Central memory CD8-positive, alpha-beta T cell (primary cell): ENCODE results near the gene FSTL5.
"Not testable (repeated sequence)": the region's sequence is repeated elsewhere in the genome, so short reads cannot be mapped to it uniquely, and the experiment has no call there.

Experiments
- ATAC-seq: fragments of 150-1000 bp; cut with Tn5 transposase; replicated peaks from 2 replicates; pipeline ENCODE4 v1.10.0; 2022; ENCODE audit warnings: mild to moderate bottlenecking, moderate FRiP score, moderate number of reproducible peaks; ENCODE audit not compliant: poor library complexity, severe bottlenecking; ENCODE audit errors: extremely low read depth
- DNase-seq, 2 donors: peaks; one replicate each; pipeline ENCODE4 v3.0.0; 2021; ENCODE audit warnings: low spot score in 2 of 2
- H3K27ac Mint-ChIP-seq: one replicate; pipeline ENCODE4 v1.8.0; 2022; ENCODE audit warnings: low read depth, mild to moderate bottlenecking, moderate library complexity, mixed read lengths
- H3K27me3 Mint-ChIP-seq: one replicate; pipeline ENCODE4 v1.8.0; 2022; ENCODE audit warnings: mixed read lengths
- H3K36me3 Mint-ChIP-seq: one replicate; pipeline ENCODE4 v1.8.0; 2022; ENCODE audit warnings: mild to moderate bottlenecking, moderate library complexity, mixed read lengths; ENCODE audit not compliant: insufficient read depth
- H3K4me1 Mint-ChIP-seq: one replicate; pipeline ENCODE4 v1.8.0; 2022; ENCODE audit warnings: mixed read lengths
- H3K4me3 Mint-ChIP-seq: one replicate; pipeline ENCODE4 v1.8.0; 2022; ENCODE audit warnings: mild to moderate bottlenecking, moderate library complexity, mixed read lengths
- H3K9me3 Mint-ChIP-seq: one replicate; pipeline ENCODE4 v1.8.0; 2022; ENCODE audit warnings: mixed read lengths

Gene FSTL5

DNA sequence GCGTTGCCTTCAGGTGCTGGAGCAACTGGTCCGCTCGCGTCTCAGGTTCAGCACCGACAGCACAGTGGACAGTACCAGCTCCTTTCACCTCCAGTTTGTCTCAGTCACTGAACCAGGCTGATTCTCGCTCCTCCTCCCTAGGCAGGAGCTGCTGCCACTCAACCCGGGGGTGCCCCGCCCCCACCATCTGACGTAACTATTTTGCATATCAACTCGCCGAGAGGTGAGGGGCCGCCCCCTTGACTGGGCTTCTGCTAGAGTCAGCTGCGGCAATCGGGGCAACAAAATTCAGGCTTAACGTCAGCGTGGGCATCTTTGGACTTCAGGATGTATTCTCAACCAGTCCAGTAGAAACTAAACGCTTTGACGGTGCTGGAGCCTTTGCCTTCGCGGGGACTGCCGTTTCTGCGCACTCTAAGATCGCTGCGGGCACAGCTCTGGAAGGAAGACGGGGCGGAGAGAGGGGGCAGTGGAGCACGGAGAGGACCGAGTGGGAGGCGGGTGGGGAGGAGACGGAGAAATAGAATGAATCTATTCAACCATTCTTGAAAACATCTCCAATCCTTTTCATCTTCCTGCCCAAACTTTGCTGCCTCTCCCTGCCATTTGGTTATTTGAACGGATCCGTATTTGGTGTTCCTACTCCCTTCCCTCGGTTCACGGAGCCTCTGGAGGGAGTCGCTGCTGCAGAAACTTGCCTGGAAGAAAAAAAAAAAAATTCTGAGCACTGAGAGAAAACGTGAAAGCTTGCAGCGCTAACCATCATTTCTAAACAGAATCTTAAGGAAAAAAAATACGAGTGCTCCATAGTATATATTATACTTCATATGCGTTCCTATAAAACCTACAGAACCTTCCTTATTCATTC lies at the start of gene FSTL5:
Gene FSTL5 (minus strand): TSS at position 109 of the 868 bp plus-strand sequence. CDS start 52,604 bp downstream, outside the sequence.
- no peaks in the 10 kb centered on the region for H3K4me1 Mint-ChIP-seq
- no peaks in the 10 kb centered on the region for H3K9me3 Mint-ChIP-seq
- no peaks in the 10 kb centered on the region for H3K36me3 Mint-ChIP-seq
- H3K4me3 Mint-ChIP-seq = no peak within 1 kb of the TSS
- no peak for ATAC-seq
- H3K27ac Mint-ChIP-seq = no peak within 1 kb of the TSS
- H3K27me3 Mint-ChIP-seq = no peaks in the 10 kb centered on the region
- no peak for DNase-seq

DNA sequence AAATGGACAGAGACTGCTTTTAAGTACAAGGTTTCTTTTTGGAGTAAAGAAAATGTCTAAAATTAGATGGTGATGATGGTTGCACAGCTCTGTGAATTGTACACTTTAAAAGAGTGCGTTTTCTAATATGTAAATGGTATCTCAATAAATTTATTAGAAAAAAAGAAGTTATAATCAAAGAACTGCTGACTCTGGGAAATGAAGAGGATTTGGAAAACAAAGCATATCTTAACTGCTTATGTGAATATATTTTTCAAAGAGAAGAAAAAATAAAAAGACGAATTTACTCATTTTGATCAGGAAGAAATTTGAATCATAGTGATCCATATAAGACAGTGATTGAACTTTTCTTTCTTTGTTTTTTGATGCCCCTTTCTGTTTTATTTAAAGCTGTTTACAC lies 45.9 kb upstream of the FSTL5 start:
- no peak for ATAC-seq
- no peak overlapping the region for H3K4me3 Mint-ChIP-seq

DNA sequence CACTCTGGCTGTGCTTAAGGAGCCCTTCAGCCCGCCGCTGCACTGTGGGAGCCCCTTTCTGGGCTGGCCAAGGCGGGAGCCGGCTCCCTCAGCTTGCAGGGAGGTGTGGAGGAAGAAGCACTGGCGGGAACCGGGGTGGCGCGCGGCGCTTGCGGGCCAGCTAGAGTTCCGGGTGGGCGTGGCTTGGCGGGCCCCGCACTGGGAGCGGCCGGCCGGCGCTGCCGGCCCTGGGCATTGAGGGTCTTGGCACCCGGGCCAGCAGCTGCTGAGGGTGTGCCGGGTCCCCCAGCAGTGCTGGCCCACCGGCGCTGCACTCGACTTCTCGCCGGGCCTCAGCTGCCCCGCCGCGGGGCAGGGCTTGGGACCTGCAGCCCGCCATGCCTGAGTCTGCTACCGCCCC lies 39.7 kb upstream of the FSTL5 start:
- not testable (repeated sequence) for H3K27ac Mint-ChIP-seq, H3K27me3 Mint-ChIP-seq, H3K36me3 Mint-ChIP-seq, H3K4me3 Mint-ChIP-seq, ATAC-seq, H3K4me1 Mint-ChIP-seq, DNase-seq
- H3K9me3 Mint-ChIP-seq = peaks cover 37% of the 10 kb centered on the region

More for the DNA sequence above, 45.9 kb upstream of the FSTL5 start:
- no peaks in the 10 kb centered on the region for H3K4me1 Mint-ChIP-seq
- H3K27me3 Mint-ChIP-seq = no peaks in the 10 kb centered on the region
- DNase-seq = no peak
- H3K9me3 Mint-ChIP-seq = peaks cover 39% of the 10 kb centered on the region
- H3K36me3 Mint-ChIP-seq = no peaks in the 10 kb centered on the region
- no peak overlapping the region for H3K27ac Mint-ChIP-seq

DNA sequence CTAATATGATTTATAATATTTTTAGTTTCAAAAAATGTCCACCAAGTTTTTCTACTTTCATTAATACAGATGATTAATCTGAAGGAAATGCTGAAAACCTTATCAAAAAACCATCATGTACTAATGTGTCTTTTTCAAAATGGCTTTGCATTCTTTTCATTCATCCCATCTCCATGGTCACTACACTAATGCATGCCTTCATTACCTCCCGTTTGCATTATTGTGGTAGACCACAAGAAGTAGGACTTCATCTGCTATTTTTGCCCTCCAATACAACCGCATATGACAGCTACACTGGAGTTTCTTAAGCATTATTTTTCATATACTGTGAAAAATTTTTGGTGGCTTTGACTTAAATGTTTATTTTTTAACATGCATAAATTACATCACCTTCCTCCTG lies 37.9 kb upstream of the FSTL5 start:
- H3K36me3 Mint-ChIP-seq = no peaks in the 10 kb centered on the region
- H3K4me1 Mint-ChIP-seq = no peaks in the 10 kb centered on the region
- no peak for ATAC-seq
- H3K4me3 Mint-ChIP-seq = no peak overlapping the region
- H3K9me3 Mint-ChIP-seq = peaks cover 23% of the 10 kb centered on the region
- no peak overlapping the region for H3K27ac Mint-ChIP-seq
- no peaks in the 10 kb centered on the region for H3K27me3 Mint-ChIP-seq
- DNase-seq = no peak

DNA sequence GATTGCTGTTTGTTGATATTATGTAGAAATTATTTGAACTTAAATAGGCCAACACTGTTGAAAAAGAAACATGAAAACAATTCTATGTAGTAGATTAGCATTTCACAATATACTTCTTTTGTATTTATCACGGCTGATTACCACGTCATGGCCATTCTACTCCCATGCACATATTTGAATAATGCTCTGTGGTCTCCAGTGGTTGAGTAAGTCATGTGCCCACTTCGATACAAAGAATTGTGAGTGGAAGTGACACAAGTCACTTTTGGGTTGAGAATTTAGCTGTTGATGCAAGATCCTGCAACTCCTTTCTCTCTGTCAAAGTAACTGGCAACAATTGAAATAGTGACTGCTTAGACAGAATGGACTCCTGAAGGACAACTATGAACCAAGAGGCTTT lies 6.7 kb upstream of the FSTL5 start:
- Mint-ChIP-seq H3K36me3 (no peaks in the 10 kb centered on the region), H3K4me1 (no peaks in the 10 kb centered on the region), H3K27me3 (no peaks in the 10 kb centered on the region), H3K9me3 (no peaks in the 10 kb centered on the region), H3K4me3 (no peak overlapping the region), H3K27ac (no peak overlapping the region)
- ATAC-seq = no peak
- DNase-seq = no peak

DNA sequence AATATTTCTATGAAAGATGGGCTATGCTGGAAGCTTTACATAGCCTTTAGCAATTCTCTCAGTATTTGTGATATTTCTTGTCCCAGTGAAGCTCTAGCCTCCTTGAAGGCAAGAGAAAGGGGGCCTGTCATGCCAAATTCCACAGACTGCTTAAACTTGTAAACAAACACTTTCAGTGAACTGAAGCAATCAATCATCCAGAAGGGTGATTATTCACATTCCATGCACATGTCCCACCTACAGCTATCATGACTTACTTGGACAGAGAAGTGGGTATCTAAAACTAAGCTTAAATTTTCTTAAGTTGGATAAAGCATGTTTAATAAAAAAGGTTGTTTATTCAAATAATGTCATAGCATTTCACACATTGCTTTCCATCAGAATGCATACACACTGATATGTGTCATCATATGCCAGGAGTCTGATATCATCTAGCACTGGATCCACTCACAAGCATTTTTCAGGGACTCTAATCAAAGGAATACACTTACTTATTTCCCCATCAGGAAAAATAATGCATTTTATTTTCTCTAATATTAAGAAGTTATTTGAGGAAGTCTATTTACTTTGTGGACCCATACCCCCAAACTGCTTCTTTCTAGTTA lies 1.2 kb upstream of the FSTL5 start:
- no peaks in the 10 kb centered on the region for H3K27me3 Mint-ChIP-seq
- H3K9me3 Mint-ChIP-seq = no peaks in the 10 kb centered on the region
- H3K4me1 Mint-ChIP-seq = no peaks in the 10 kb centered on the region
- no peak for DNase-seq
- no peak overlapping the region for H3K27ac Mint-ChIP-seq
- ATAC-seq = no peak
- H3K36me3 Mint-ChIP-seq = no peaks in the 10 kb centered on the region
- no peak overlapping the region for H3K4me3 Mint-ChIP-seq

DNA sequence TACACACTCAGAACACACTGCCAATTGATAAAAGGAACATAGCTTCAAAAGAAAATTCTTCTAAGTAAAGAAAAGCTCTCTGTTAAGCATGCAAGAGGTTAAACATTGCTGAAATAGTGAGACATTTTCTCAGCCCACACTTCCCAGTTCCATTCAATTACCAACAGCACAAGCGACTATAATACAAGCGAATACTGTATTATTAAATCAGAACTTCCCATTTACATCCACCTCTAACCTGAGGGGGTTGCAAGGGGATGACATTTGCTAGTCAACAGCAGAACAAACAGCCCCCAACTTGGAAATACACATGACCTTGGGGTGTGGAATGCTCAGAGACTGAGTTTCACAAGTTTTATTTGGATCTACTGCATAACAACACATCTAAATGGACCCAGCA lies 1.1 kb downstream of the FSTL5 start:
- no peak for ATAC-seq
- Mint-ChIP-seq H3K9me3 (no peaks in the 10 kb centered on the region), H3K27ac (no peak overlapping the region), H3K4me3 (no peak overlapping the region), H3K27me3 (no peaks in the 10 kb centered on the region), H3K4me1 (no peaks in the 10 kb centered on the region), H3K36me3 (no peaks in the 10 kb centered on the region)
- no peak for DNase-seq

DNA sequence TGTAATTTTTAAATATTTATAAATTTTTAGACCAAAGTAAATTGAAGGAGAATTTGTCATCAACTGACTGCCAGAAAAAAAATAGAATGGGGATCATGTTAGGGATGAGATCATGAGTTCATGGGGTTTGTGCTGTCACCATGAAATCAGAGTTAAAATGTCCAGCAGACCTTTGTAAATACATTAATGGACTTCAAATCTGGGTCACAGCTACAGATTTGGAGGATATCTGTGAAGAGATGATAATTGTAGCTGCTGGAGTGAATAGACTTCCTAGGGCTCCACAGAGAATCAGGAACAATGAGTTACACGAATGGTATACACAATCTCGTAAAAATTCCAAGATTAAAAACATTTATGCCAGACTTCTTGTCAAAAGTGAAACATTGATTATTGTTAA lies 6.6 kb downstream of the FSTL5 start:
- Mint-ChIP-seq H3K36me3 (no peaks in the 10 kb centered on the region), H3K27me3 (no peaks in the 10 kb centered on the region), H3K9me3 (peaks cover 9% of the 10 kb centered on the region), H3K4me3 (no peak overlapping the region), H3K27ac (no peak overlapping the region), H3K4me1 (no peaks in the 10 kb centered on the region)
- ATAC-seq (no peak), DNase-seq (no peak)

DNA sequence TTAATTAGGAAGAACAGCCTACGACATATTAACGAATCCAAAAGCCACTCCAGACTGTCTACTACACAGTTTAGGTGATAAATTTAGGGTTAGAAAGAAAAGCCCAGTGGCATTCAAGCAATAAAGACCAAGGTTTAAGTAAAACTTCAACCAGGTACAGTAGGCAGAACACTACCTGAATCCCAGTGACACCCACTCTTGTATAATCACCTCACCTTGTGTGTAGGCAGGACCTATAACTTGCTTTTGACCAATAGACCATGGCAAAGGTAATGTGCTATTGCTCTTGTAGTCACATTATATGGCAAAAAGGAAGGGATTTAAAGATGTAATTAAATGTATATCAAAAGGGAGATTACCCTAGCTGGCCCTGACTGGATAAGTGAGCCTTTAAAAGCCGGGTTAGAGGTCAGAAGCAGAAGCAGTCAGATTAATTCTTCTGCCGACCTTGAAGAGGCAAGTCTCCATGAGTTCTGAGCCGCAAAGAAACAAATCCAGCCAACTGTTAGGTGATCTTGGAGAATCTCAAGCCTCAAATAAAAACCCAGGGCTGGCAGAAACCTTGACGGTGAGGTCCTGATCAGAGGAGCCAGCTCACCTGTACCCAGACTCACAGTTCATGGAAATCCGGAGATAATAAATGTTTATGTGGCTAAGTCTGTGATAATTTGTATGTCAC lies 8.8 kb downstream of the FSTL5 start:
- H3K27me3 Mint-ChIP-seq = no peaks in the 10 kb centered on the region
- H3K36me3 Mint-ChIP-seq = no peaks in the 10 kb centered on the region

DNA sequence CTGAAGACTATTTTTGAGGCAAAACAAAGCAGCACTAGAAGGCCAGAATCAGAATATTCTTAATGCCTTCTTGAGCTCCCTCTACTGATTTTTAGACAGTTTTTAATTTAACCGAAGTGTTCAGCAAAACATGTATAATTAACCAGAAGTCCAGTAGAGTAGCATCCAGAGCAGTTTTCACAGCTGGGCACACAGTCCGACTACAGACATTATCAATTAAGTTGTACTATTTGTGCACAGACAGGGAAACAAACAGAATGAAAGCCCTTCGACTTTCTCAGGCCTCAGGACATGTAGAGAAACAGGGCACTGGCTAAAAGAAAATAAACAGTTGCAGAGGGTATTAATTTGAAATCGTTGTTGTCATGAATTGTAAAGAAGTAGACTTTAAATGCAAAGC lies 11.9 kb downstream of the FSTL5 start:
- H3K4me1 Mint-ChIP-seq = no peaks in the 10 kb centered on the region
- no peak overlapping the region for H3K4me3 Mint-ChIP-seq
- peaks cover 9% of the 10 kb centered on the region for H3K9me3 Mint-ChIP-seq
- H3K27ac Mint-ChIP-seq = no peak overlapping the region
- H3K27me3 Mint-ChIP-seq = no peaks in the 10 kb centered on the region
- DNase-seq (no peak), ATAC-seq (no peak)
- no peaks in the 10 kb centered on the region for H3K36me3 Mint-ChIP-seq

More for the DNA sequence above, 8.8 kb downstream of the FSTL5 start:
- ATAC-seq (no peak), DNase-seq (no peak)
- H3K4me1 Mint-ChIP-seq = no peaks in the 10 kb centered on the region
- H3K4me3 Mint-ChIP-seq = no peak overlapping the region
- H3K27ac Mint-ChIP-seq = no peak overlapping the region
- peaks cover 9% of the 10 kb centered on the region for H3K9me3 Mint-ChIP-seq

DNA sequence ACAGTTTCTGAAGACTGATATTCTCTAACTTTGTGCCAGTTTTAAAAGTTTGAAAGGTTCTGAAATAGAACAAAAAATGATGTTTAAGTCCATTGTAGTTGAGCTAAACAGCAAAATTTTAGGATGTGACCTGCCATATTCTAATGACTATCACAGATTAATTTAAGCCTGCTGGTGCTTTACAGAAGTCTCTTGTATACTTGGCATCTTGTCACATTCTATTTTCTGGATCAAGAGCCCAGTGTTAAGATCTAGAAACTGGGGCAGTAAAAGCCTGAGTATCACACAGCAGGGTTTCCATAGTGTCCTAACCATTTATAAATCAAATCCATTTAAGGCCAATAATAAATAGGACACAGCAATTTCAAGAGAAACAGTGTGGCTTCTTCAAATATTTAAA lies 12.4 kb downstream of the FSTL5 start:
- Mint-ChIP-seq H3K27me3 (no peaks in the 10 kb centered on the region), H3K4me1 (no peaks in the 10 kb centered on the region), H3K27ac (no peak overlapping the region), H3K4me3 (no peak overlapping the region), H3K36me3 (no peaks in the 10 kb centered on the region), H3K9me3 (peaks cover 9% of the 10 kb centered on the region)
- no peak for DNase-seq
- ATAC-seq = no peak

DNA sequence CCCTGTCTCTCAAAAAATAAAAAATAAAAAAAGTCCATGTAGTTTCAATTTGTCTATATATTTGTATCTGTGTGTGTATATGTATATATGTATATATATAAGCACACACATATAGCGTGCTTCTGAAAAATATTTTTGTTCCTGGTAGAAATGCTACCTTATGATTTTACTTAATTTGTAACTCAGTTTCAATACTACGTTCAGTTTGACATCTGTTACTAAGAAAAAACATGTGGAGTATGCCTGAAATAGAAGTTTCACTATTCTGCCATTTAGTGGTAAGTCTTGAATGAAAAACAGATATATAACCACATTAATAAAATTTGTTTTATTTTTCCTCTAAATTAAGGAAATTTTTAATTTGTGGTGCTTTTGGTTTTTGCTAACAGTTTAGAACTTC lies 14.2 kb downstream of the FSTL5 start:
- no peaks in the 10 kb centered on the region for H3K36me3 Mint-ChIP-seq
- no peak for DNase-seq
- no peaks in the 10 kb centered on the region for H3K9me3 Mint-ChIP-seq
- no peaks in the 10 kb centered on the region for H3K4me1 Mint-ChIP-seq
- H3K27ac Mint-ChIP-seq = no peak overlapping the region
- H3K4me3 Mint-ChIP-seq = no peak overlapping the region
- H3K27me3 Mint-ChIP-seq = no peaks in the 10 kb centered on the region
- no peak for ATAC-seq
